ENCODE measurements around the gene EFCC1. TPM values are rescaled to one million over a fixed set of nuclear protein-coding genes. Genes with fewer than 3 reads are reported as not detected.

Gene EFCC1
- total and polyA plus RNA-seq, 2 of the 13 experiments (the other 11 are each of a cell fraction or from before 2014, with no cell fraction given): not detected

GRCh38 chr3:129031476-129032215 is 30.5 kb downstream of the EFCC1 start (continued):
- TF ChIP-seq ZHX2 (IDR thresholded peaks at IDR 0.05; ENCODE audit: low read depth): no peak
- no peak for TF ChIP-seq ZHX2 (CRISPR knock-in tag; IDR thresholded peaks at IDR 0.05; ENCODE audit: borderline replicate concordance)
- TF ChIP-seq ZFP37 (CRISPR knock-in tag; IDR thresholded peaks at IDR 0.05; ENCODE audit: borderline replicate concordance): no peak
- TF ChIP-seq POGK (CRISPR knock-in tag; conservative IDR thresholded peaks at IDR 0.05): no peak
- no peak for TF ChIP-seq HDAC6 (IDR thresholded peaks at IDR 0.05; ENCODE audit: low read depth, low read length)

All from HepG2 (cell line).